ENCODE data around the gene GLRA3. TPM values are rescaled to one million over a fixed set of nuclear protein-coding genes. Genes with fewer than 3 reads are reported as not detected.

GLRA3 gene
- polyA plus RNA-seq, 3 donors = not detected

GRCh38 chr4:174752026-174752425 is 77.0 kb downstream of the GLRA3 start:
- Histone ChIP-seq H2AFZ (ENCODE audit: insufficient read depth, low read depth, low read length, poor library complexity, severe bottlenecking) (no peak overlapping the region), H3K9ac (ENCODE audit: insufficient read depth, low read length, poor library complexity, severe bottlenecking) (no peak overlapping the region), H3K4me2 (replicated peaks; ENCODE audit: extremely low read depth, low read length, poor library complexity, severe bottlenecking) (no peak overlapping the region), H4K20me1 (ENCODE audit: insufficient read depth, low read length) (no peaks in the 10 kb centered on the region), H3K9me3 (replicated peaks in 1 of 2; ENCODE audit: control insufficient read depth in 1 of 2, insufficient read depth in 1 of 2, low read length in 2 of 2) (no peaks in the 10 kb centered on the region), H3K4me3 (replicated peaks in 1 of 3; ENCODE audit: low read depth in 2 of 3, low read length in 3 of 3) (no peak overlapping the region), H3K27ac (ENCODE audit: low read depth in 1 of 2, low read length in 2 of 2) (no peak overlapping the region), H3K36me3 (replicated peaks in 1 of 2; ENCODE audit: control insufficient read depth in 1 of 2, insufficient read depth in 2 of 2, low read length in 2 of 2) (no peaks in the 10 kb centered on the region), H3K4me1 (ENCODE audit: control insufficient read depth in 1 of 2, insufficient read depth in 2 of 2, low read length in 2 of 2) (no peaks in the 10 kb centered on the region), H3K79me2 (ENCODE audit: insufficient read depth, low read length) (no peaks in the 10 kb centered on the region), H3K27me3 (ENCODE audit: control insufficient read depth in 2 of 2, insufficient read depth in 2 of 2, low read length in 2 of 2) (no peaks in the 10 kb centered on the region)
- Mint-ChIP-seq H3K4me3 (no peak overlapping the region), H3K4me1 (no peaks in the 10 kb centered on the region), H3K9me3 (peaks cover 0 to 2% (median 0%) of the 10 kb centered on the region in 7 donors), H3K27ac (no peak overlapping the region), H3K36me3 (no peaks in the 10 kb centered on the region), H3K27me3 (ENCODE audit: low read depth in 3 of 3) (no peaks in the 10 kb centered on the region)
- DNase-seq = no peak
- no peak for TF ChIP-seq CTCF (IDR thresholded peaks at IDR 0.05)
- intact Hi-C loops (cut with micrococcal nuclease) = no loop called here
- WGBS (ENCODE audit: insufficient coverage) = 100% methylated on average over 1 of the region's 2 CpGs

GRCh38 chr4:174749091-174749490 is 80.0 kb downstream of the GLRA3 start:
- no peaks in the 10 kb centered on the region for H4K20me1 ChIP-seq (ENCODE audit: insufficient read depth, low read length)
- Mint-ChIP-seq H3K27me3 (ENCODE audit: low read depth in 3 of 3) (peaks cover 0 to 4% (median 0%) of the 10 kb centered on the region in 3 donors), H3K27ac (no peak overlapping the region), H3K9me3 (peaks cover 2 to 5% (median 2%) of the 10 kb centered on the region in 7 donors), H3K4me3 (no peak overlapping the region), H3K36me3 (no peaks in the 10 kb centered on the region), H3K4me1 (no peaks in the 10 kb centered on the region)
- intact Hi-C loops (cut with micrococcal nuclease) = no loop called here
- no peak overlapping the region for H2AFZ ChIP-seq (ENCODE audit: insufficient read depth, low read depth, low read length, poor library complexity, severe bottlenecking)
- no peak overlapping the region for H3K27ac ChIP-seq (ENCODE audit: low read depth in 1 of 2, low read length in 2 of 2)
- no peaks in the 10 kb centered on the region for H3K36me3 ChIP-seq (replicated peaks in 1 of 2; ENCODE audit: control insufficient read depth in 1 of 2, insufficient read depth in 2 of 2, low read length in 2 of 2)
- H3K9ac ChIP-seq (ENCODE audit: insufficient read depth, low read length, poor library complexity, severe bottlenecking) = no peak overlapping the region
- no peak overlapping the region for H3K4me3 ChIP-seq (replicated peaks in 1 of 3; ENCODE audit: low read depth in 2 of 3, low read length in 3 of 3)
- 80% methylated on average over 1 of the region's 3 CpGs for WGBS (ENCODE audit: insufficient coverage)
- H3K9me3 ChIP-seq (replicated peaks in 1 of 2; ENCODE audit: control insufficient read depth in 1 of 2, insufficient read depth in 1 of 2, low read length in 2 of 2) = peaks cover 2 to 3% of the 10 kb centered on the region in 2 donors
- no peak overlapping the region for H3K4me2 ChIP-seq (replicated peaks; ENCODE audit: extremely low read depth, low read length, poor library complexity, severe bottlenecking)
- no peaks in the 10 kb centered on the region for H3K4me1 ChIP-seq (ENCODE audit: control insufficient read depth in 1 of 2, insufficient read depth in 2 of 2, low read length in 2 of 2)
- no peak for TF ChIP-seq CTCF (IDR thresholded peaks at IDR 0.05)
- no peak for DNase-seq
- H3K27me3 ChIP-seq (ENCODE audit: control insufficient read depth in 2 of 2, insufficient read depth in 2 of 2, low read length in 2 of 2) = no peaks in the 10 kb centered on the region
- H3K79me2 ChIP-seq (ENCODE audit: insufficient read depth, low read length) = no peaks in the 10 kb centered on the region

Data from CD14-positive monocyte (primary cell).